Testis (tissue), 3 donors: ENCODE results near the gene PPP1R9A. TPM values are rescaled to one million over a fixed set of nuclear protein-coding genes. Genes with fewer than 3 reads are reported as not detected.

Experiments
- DNase-seq: peaks from one replicate; pipeline ENCODE4 v3.0.0-alpha.2; 2019
- H3K27ac ChIP-seq, 2 donors: fragments of 200-600 bp; sonication (generic); one replicate each; pipeline ENCODE4 v1.5.1; 2019
- H3K27me3 ChIP-seq: fragments of 200-600 bp; sonication (generic); one replicate; pipeline ENCODE4 v1.5.1; 2019
- H3K36me3 ChIP-seq: fragments of 200-600 bp; sonication (generic); one replicate; pipeline ENCODE4 v1.5.1; 2017; ENCODE audit warnings: low read depth; ENCODE audit errors: missing control alignments
- H3K4me1 ChIP-seq: fragments of 200-600 bp; sonication (generic); one replicate; pipeline ENCODE4 v1.5.1; 2019
- H3K4me3 ChIP-seq, 2 donors: fragments of 200-600 bp; sonication (generic); one replicate each; pipeline ENCODE4 v1.5.1; 2017 to 2019
- H3K9me3 ChIP-seq: fragments of 200-600 bp; sonication (generic); one replicate; pipeline ENCODE4 v1.5.1; 2017
- CTCF ChIP-seq, 3 experiments: fragments of 450-650 bp in 2 of 3; fragments of 200-600 bp in 1 of 3; sonication (generic) in 1 of 3; IDR thresholded peaks; one replicate each; pipeline ENCODE4 v1.5.1; 2016 to 2019; ENCODE audit warnings: antibody characterized with exemption in 3 of 3, mild to moderate bottlenecking in 2 of 3, moderate library complexity in 1 of 3
- POLR2A ChIP-seq: fragments of 450-650 bp; IDR thresholded peaks from one replicate; pipeline ENCODE4 v1.6.1; 2017; ENCODE audit warnings: antibody characterized with exemption, mild to moderate bottlenecking, moderate library complexity
- WGBS, 2 donors: methylation state at CpG; one replicate each; pipeline ENCODE4 v1.1.5; 2018; 5-methylcytosine and 5-hydroxymethylcytosine counted together
- intact Hi-C: fragments of 100-400 bp; cut with DNase I; formaldehyde crosslinking; loops from one replicate; pipeline ENCODE4 v1.15.1; 2023; ENCODE audit warnings: low total_unique reads
- polyA plus RNA-seq: library from polyadenylated mRNA; stranded (reverse); fragments of 350-450 nt; fragmentation: Illumina TruSeq; extraction: RNeasy Lipid Tissue Mini Kit (QIAGEN cat#74804); gene quantifications from one replicate; pipeline ENCODE4 v1.2.3, GENCODE V29; 2014; ENCODE audit warnings: low read depth, low replicate concordance; ENCODE audit not compliant: insufficient read depth
- total RNA-seq, 2 donors: library from RNA; depleted of rRNA; stranded (reverse); fragments of >200 nt; gene quantifications; one replicate each; pipeline ENCODE4 v1.2.3, GENCODE V29; 2016

PPP1R9A gene
- total and polyA plus RNA-seq, 3 donors from 2014 or later: 16.7 to 47.8 (median 47.0) TPM

- Histone ChIP-seq H3K27me3 (no peaks in the 10 kb centered on the region), H3K9me3 (no peaks in the 10 kb centered on the region), H3K4me3 (no peak overlapping the region), H3K27ac (no peak overlapping the region), H3K36me3 (no peaks in the 10 kb centered on the region), H3K4me1 (no peaks in the 10 kb centered on the region)
- no peak for TF ChIP-seq POLR2A
- no peak for TF ChIP-seq CTCF (IDR thresholded peaks at IDR 0.05)
- 98 to 100% methylated on average over 1 of the region's 1 CpG for WGBS, 2 donors
- DNase-seq: no peak
- intact Hi-C loops: no loop called here
These were observed 346.6 kb downstream of the PPP1R9A start for GRCh38 chr7:95253986-95254385.

- Histone ChIP-seq H3K27ac (no peak overlapping the region), H3K27me3 (no peaks in the 10 kb centered on the region), H3K36me3 (no peaks in the 10 kb centered on the region), H3K9me3 (no peaks in the 10 kb centered on the region), H3K4me3 (no peak overlapping the region), H3K4me1 (no peaks in the 10 kb centered on the region)
- intact Hi-C loops: no loop called here
- no peak for DNase-seq
- TF ChIP-seq POLR2A: no peak
- TF ChIP-seq CTCF (IDR thresholded peaks at IDR 0.05): no peak
These were observed 348.3 kb downstream of the PPP1R9A start for GRCh38 chr7:95255691-95256090.

- no peak for TF ChIP-seq POLR2A
- no peak for TF ChIP-seq CTCF (IDR thresholded peaks at IDR 0.05)
- no peaks in the 10 kb centered on the region for H3K4me1 ChIP-seq
These were observed 354.6 kb downstream of the PPP1R9A start for GRCh38 chr7:95261895-95262415.

GRCh38 chr7:95262875-95263274 is 355.5 kb downstream of the PPP1R9A start:
- 90 to 92% methylated on average over 2 of the region's 2 CpGs for WGBS, 2 donors
- Histone ChIP-seq H3K4me3 (no peak overlapping the region), H3K27ac (no peak overlapping the region), H3K36me3 (no peaks in the 10 kb centered on the region), H3K4me1 (no peaks in the 10 kb centered on the region), H3K9me3 (no peaks in the 10 kb centered on the region), H3K27me3 (no peaks in the 10 kb centered on the region)
- no peak for DNase-seq
- TF ChIP-seq CTCF (IDR thresholded peaks at IDR 0.05): no peak
- TF ChIP-seq POLR2A: no peak
- intact Hi-C loops: no loop called here

More at GRCh38 chr7:95261895-95262415, 354.6 kb downstream of the PPP1R9A start:
- H3K27ac ChIP-seq: no peak overlapping the region
- intact Hi-C loops: no loop called here
- H3K9me3 ChIP-seq: no peaks in the 10 kb centered on the region
- H3K36me3 ChIP-seq: no peaks in the 10 kb centered on the region
- H3K27me3 ChIP-seq: no peaks in the 10 kb centered on the region
- no peak overlapping the region for H3K4me3 ChIP-seq
- no peak for DNase-seq

- no peak overlapping the region for H3K4me3 ChIP-seq
- no peak overlapping the region for H3K27ac ChIP-seq
- H3K9me3 ChIP-seq: no peaks in the 10 kb centered on the region
- intact Hi-C loops: no loop called here
- no peak for DNase-seq
- 89 to 95% methylated on average over 4 of the region's 4 CpGs for WGBS, 2 donors
- no peaks in the 10 kb centered on the region for H3K4me1 ChIP-seq
- no peaks in the 10 kb centered on the region for H3K27me3 ChIP-seq
- no peaks in the 10 kb centered on the region for H3K36me3 ChIP-seq
- TF ChIP-seq POLR2A (no peak), CTCF (IDR thresholded peaks at IDR 0.05) (no peak)
These were observed 356.5 kb downstream of the PPP1R9A start for GRCh38 chr7:95263785-95264362.
